GM21619 (cell line): ENCODE results near the gene ADO.
A peak's percentile ranks its signal among the peaks of the same experiment; 100 is the strongest.

Experiments
- ATAC-seq: cut with Tn5 transposase; IDR thresholded peaks from one replicate; pipeline ENCODE4 v1.9.1; 2021; ENCODE audit not compliant: unreplicated experiment

The ADO gene

GRCh38 chr10:62792261-62792660 lies 12.3 kb upstream of the ADO start:
- ATAC-seq, result no peak

GRCh38 chr10:62794306-62794705 lies 10.2 kb upstream of the ADO start:
- no peak for ATAC-seq

- no peak for ATAC-seq
Observed at GRCh38 chr10:62795100-62795499, 9.4 kb upstream of the ADO start.

GRCh38 chr10:62795762-62796161 lies 8.8 kb upstream of the ADO start:
- ATAC-seq, result no peak

GRCh38 chr10:62796896-62797295 lies 7.6 kb upstream of the ADO start:
- no peak for ATAC-seq

GRCh38 chr10:62801871-62802270 lies 2.6 kb upstream of the ADO start:
- no peak for ATAC-seq

- peak; percentile 1 for ATAC-seq
Observed at GRCh38 chr10:62803724-62804355, 680 bp upstream of the ADO start.

- ATAC-seq, result peak; percentile 12
Observed at GRCh38 chr10:62805231-62806099, 945 bp downstream of the ADO start.

GRCh38 chr10:62806251-62806650 lies 1.7 kb downstream of the ADO start:
- ATAC-seq, result no peak

- no peak for ATAC-seq
Observed at GRCh38 chr10:62810156-62810902, 5.8 kb downstream of the ADO start.

- ATAC-seq, result peak; percentile 40
Observed at GRCh38 chr10:62811159-62811875, 6.8 kb downstream of the ADO start.

- ATAC-seq, result no peak
Observed at GRCh38 chr10:62812672-62813439, 8.3 kb downstream of the ADO start.

GRCh38 chr10:62813453-62813852 lies 8.9 kb downstream of the ADO start:
- ATAC-seq, result no peak

- no peak for ATAC-seq
Observed at GRCh38 chr10:62813981-62814380, 9.5 kb downstream of the ADO start.

- no peak for ATAC-seq
Observed at GRCh38 chr10:62814756-62815380, 10.3 kb downstream of the ADO start.

GRCh38 chr10:62815381-62816075 lies 11.0 kb downstream of the ADO start:
- ATAC-seq, result no peak

- no peak for ATAC-seq
Observed at GRCh38 chr10:62816076-62816330, 11.5 kb downstream of the ADO start.

- ATAC-seq, result peak; percentile 72
Observed at GRCh38 chr10:62816331-62817120, 12.0 kb downstream of the ADO start, which contains the start of gene EGR2. Gene EGR2, minus strand, starts transcription at chr10:62816366. Its CDS starts 337 bp downstream, at chr10:62816029.
